HL-60/S4 treated with phorbol 12-myristate 13-acetate at 8.2 ng/mL for 4 days and 3 days (cell line): ENCODE data around the gene CPNE4.

ENCODE experiments used
- in situ Hi-C: fragments of 300-500 bp; cut with MboI; formaldehyde crosslinking; loops from 2 replicates; pipeline ENCODE4 v1.15.0; 2022; ENCODE audit warnings: low sequenced_read_pairs

Gene CPNE4

GRCh38 chr3:131550562-131551465, 484.0 kb downstream of the CPNE4 start:
- in situ Hi-C loops = no loop called here

- in situ Hi-C loops = no loop called here
These were observed 485.5 kb downstream of the CPNE4 start for GRCh38 chr3:131549340-131549739.

- in situ Hi-C loops = no loop called here
These were observed 487.2 kb downstream of the CPNE4 start for GRCh38 chr3:131547585-131547984.

DNA sequence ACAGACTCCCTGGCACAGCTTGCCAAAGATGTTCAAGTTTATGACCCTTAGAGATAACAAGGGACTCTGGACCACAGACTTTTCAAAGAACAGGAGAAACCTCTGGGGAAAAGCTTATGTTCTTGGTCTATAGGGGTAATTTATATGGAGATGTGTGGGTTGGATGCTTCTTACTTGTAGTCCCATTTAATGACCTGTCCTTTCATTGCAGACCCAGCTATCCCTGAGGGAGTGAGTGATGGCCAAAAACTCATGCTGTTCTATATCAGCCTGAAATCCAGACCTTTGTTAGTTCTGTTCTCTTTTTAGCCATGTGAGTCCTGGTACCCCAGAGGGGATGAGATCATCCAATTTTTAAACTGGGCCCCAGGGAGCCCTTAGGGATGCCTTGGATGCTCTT, 488.4 kb downstream of the CPNE4 start:
- in situ Hi-C loops = no loop called here

- in situ Hi-C loops = no loop called here
These were observed 490.3 kb downstream of the CPNE4 start for GRCh38 chr3:131544557-131544956.

- in situ Hi-C loops = no loop called here
These were observed 491.1 kb downstream of the CPNE4 start for GRCh38 chr3:131543714-131544113.

GRCh38 chr3:131541288-131541687, 493.5 kb downstream of the CPNE4 start:
- in situ Hi-C loops = no loop called here

DNA sequence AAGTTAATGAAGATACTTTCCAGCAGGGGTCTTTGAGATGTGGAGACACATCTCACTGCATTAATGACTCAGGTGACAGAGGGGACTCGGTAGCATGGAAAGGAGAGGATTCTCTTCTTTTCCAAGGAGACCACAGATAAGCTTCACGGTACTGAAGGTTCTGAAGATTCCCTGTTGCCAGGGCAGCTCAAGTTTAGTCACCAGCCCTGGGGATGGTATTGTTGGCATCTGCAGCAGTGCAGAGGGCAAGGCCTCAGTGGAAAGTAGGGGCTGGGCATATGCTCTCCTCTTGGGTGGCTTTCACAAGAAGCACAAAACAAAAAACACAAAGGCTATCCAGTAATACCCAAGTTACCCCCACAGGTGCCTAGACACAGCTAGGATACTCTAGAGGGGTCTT, 494.0 kb downstream of the CPNE4 start:
- in situ Hi-C loops = no loop called here

DNA sequence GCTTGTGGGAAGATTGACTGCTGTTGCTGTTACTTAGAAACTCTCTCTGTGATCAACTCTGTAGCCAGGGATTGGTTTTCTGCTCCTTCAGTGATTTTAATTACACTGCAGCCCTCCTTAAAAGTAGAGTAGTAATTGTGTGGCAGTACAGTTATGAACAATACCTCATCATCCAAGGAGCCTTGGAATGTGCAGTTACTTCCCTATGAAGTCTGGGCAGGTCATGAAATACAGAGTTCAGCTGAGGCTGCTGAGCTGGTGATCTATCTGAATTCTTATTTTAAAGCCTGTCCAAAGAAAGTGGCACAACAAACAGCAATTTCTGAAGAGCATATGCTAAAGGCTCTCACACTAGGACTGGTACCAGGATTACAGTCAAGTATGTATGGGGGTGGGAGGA, 494.7 kb downstream of the CPNE4 start:
- in situ Hi-C loops = no loop called here

DNA sequence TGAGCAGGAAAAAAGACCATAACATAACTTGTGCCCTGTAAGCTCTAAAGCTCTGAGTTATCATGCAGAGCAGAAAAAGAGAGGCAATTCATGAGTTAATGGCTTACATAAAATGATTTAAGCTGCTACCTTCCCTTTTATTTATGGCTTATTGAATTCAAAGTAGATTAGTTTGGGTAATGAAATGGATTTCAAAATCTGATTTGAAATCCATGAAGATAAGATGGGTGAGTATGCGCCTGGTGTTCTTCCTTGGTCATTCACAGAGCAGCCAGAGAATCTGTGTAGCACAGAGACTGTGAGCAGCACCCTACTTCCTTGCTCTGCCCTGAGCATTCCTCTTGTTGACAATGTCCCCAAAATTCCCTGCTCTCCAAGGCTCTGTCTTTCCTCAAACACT, 495.8 kb downstream of the CPNE4 start:
- in situ Hi-C loops = no loop called here

GRCh38 chr3:131537531-131537930, 497.3 kb downstream of the CPNE4 start:
- in situ Hi-C loops = no loop called here

- in situ Hi-C loops = no loop called here
These were observed 499.2 kb downstream of the CPNE4 start for GRCh38 chr3:131535596-131535995.

GRCh38 chr3:131535131-131535530, 499.7 kb downstream of the CPNE4 start:
- in situ Hi-C loops = no loop called here

DNA sequence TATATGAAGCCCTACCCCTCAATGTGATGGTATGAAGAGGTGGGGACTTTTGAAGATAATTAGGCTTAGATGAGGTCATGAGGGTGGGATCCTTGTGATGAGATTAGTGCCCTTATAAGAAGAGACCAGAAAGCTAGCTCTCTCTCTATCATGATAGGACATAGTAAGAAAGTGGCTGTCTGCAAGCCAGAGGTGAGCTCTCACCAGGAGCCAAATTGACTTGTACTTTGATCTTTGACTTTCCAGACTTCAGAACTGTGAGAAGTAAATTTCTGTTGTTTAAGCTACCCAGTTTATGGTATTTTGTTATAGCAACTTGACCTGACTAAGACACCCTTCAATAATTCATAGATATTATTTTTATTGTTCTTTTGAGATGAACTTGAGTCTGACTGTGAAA, 502.2 kb downstream of the CPNE4 start:
- in situ Hi-C loops = no loop called here

- in situ Hi-C loops = no loop called here
These were observed 504.0 kb downstream of the CPNE4 start for GRCh38 chr3:131530843-131531242.

DNA sequence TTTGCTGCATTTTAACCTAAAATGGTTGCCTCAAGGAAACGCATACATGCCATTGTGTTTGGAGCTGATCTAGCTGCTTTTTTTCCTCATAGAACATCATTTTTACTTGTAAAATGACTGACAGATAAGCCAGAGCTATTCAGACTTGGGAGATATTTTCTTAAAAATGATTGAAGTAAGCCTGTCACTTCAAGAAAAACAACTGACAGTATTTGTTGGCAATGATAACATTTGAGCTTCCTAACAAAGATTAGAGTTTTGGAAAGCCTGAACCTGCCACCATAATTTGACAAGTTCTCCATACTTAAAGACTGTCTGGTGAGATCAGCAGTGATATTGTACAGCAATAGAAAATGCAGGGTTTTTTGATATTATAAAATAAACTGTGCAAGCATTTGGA, 504.4 kb downstream of the CPNE4 start:
- in situ Hi-C loops = no loop called here

- in situ Hi-C loops = no loop called here
These were observed 507.9 kb downstream of the CPNE4 start for GRCh38 chr3:131526801-131527347.

DNA sequence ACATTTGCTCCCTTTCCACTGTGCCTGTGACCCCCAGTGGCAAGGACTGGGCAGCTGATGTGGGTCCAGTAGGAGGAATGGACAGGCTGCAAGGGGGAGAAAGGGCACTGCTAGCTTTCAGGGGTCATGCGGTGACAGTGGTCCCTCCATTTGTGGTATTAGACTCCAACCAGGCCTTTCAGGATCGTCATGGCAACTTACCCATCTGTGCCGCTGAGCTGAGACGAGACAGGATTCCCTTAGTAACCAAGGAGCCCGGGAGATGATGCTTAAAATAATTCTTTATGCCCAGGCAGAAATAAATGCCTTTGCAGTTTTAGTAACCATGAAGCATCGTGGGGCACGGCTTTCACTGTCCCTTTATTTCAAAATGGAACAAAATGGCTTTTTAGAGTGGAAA, 516.1 kb downstream of the CPNE4 start:
- in situ Hi-C loops = no loop called here

- in situ Hi-C loops = no loop called here
These were observed 529.4 kb downstream of the CPNE4 start for GRCh38 chr3:131505421-131505820.

DNA sequence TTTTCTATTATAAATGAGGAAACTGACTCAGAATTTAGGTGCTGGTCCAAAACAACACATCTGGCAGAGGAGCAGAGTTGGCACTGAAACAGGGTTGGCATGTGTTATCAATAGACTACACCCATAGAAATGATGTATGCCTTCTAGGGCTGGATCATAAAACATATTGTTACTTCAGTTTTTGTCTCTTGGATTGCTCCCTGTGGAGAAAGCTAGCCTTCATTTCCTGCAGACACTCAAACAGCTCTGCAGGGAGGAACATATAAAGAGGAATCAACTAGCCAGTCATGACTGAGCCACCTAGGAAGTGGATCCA, 531.5 kb downstream of the CPNE4 start:
- in situ Hi-C loops = no loop called here

DNA sequence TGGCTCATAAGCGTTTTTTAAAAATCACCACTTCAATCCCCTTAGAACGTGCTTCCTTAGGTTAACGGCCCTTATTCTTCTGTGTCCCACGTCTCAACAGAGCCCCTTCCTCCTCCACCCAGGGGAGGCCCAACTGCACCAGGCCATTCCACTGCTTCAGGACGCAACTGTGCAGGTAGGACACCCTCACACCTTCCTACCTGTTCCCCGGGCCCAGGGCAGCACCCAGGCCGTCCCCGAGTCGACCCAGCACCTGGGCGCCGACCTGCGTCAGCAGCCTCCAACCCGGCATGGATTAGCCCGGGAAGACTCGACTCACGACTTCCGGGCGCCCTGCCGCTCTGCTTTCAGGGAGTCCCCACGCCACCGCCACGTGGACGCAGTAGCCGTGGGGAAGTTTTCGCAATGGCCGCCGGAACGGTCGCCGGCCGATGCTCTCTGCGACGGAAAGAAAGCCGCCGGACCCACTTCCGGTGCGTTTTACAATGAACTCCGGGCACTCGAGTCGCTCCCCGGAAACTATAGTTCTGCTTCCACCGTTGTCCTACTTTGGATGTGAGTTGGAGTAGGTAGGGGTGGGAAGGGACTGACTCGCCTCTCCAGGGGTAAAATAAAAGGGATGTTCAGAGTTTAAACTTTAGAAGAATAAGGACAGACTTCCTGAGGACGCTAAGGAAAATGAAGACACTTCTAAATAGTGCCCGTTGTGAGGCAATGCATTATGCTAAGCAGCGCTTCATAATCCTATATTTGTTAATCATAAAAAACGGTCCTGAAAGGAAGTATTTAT, 532.1 kb downstream of the CPNE4 start, which contains the start of gene MRPL3:
TSS of gene MRPL3 (minus strand) at position 442 of the 790 bp plus-strand sequence. CDS start at position 292, 150 bp downstream.
- in situ Hi-C loops = no loop called here

DNA sequence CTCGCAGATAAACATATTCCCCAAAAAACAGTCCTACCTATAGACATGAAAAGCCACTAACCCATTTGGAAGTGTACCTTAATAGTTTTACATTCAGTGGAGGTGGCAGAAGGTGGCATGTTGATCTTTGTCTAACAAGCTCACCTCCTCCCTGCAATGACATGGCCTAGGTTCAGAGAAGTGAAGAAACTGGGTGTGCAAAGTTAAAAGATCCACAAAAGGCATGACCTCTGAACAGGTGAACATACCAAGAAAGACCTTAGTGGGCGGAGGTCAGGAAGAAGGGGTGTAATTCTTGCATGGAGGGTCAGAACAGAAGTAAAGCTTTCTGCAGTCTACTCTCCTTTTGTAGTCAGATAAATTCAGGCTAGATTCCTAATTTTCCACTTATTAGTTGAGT, 532.9 kb downstream of the CPNE4 start:
- in situ Hi-C loops = no loop called here
